CD4-positive, alpha-beta T cell treated with Interleukin-4 for 1 hour (primary cell): Measurements from ENCODE around the gene TIAM1.
A peak's percentile ranks its signal among the peaks of the same experiment; 100 is the strongest.
"Not testable (repeated sequence)": the region's sequence is repeated elsewhere in the genome, so short reads cannot be mapped to it uniquely, and the experiment has no call there.

Experiments used
- DNase-seq, 2 donors: peaks; one replicate each; pipeline ENCODE4 v3.0.0-alpha.2; 2020 to 2022

The TIAM1 gene

DNA sequence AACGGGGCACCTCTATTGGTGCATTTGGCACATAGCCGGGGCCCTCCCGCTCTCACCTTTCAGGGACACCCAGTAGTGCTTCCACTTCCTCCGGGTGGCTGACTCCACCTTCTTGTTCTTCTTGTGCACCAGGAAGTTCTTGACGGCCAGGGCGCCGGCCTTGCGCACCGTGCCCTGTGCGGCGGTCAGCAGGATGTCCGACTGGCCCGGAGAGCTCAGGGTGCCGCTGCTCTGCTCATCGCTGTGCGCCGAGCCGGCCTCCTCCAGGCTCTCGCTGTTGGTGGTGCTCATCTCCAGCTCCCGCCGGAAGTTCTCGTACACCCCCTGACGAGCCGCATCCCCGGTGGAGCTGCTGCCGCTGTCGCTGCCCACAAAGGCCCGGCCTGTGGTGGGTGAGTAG, 92.4 kb downstream of the TIAM1 start:
- DNase-seq: no peak

DNA sequence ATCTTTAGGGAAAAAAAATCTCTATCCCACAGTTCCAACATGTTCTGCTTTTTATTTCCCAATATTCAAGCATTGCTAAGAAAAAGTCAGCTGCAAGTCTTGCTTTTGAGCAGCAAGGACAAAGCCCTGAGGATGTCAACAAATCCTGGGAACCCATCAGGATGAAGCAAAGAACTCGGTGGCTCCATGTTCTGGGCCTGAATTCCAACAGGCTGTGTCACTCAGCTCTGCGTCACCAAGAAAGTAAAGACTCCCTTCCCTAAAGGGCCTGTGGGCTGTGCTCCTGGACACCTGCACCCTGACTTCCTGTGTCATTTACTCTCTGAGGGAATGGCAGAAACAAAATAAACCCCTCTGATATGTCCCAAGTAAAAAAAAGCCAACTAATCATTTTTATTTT, 95.5 kb downstream of the TIAM1 start:
- DNase-seq: no peak

DNA sequence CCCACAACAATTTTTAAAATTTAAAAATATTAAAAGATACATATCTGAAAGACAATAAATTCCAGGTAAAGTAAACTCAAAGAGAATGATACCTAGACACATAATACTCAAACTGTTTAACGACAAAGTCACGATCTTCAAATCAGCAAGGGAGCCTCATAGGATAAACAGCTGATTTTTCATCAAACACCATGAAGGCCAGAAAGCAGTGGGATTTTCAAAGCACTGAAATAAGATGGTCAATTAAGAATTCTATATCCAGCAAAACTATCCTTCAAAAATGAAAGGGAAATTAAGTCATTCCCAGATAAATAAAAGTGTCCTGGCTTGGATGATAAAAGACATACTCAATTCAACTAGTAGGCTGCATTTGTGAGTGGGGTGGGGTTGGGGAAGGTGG, 100.5 kb downstream of the TIAM1 start:
- no peak for DNase-seq

DNA sequence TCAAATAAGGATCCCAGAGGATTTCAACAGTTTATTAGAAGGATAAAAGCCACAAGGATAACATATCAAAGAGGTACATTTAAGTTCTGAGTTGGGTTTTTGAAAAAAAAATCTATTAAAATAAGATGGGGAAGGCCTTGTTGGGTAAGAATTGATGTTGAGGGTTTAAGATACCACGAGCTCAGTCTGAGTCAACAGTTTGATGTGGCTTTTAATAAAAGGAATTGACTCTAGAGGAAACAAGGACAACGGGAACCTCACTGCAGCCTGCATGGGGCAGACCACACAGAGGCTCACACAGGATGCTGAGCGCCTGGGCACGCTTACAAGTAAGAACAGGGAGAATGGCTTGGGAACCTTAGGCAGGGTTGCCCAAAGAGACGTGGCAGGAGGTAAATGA, 107.5 kb downstream of the TIAM1 start:
- peak in 1 of 2 donors; percentile 1 for DNase-seq

DNA sequence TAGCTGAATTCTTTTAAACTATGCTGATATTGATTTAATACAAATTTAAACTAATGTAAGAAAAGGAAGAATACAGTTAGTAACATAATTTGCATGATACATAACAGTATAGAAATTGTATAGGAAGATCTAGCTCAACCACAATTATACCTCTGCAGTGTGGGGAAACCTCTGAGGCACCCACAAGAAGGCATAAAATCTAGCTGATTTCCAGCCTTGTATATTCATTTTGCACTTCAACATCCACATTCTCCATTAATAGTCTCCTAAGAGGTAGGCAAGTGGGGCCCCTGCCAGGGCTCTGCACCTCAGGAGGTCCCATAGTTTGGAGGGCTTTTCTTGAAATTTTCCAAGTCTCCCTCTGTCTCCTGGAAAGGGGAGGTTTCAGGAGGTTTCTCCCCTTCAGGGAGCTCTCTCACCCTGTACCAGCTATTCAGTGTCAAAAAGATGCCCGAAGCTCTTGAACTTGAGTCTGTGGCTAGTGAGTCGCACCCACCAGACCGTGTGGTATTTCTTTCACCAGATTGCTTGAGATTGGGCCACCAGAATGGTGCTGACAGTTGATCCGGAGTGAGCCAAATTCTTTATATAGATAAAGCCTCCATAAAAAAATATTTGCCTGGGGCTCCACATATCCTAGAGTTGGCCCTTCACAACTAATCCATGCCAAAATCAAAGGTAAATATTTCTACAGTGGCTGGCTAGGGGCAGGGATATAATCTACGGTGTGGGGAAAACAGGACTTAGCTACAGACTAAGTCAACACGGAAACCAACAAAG, 108.2 kb downstream of the TIAM1 start:
- no peak for DNase-seq

DNA sequence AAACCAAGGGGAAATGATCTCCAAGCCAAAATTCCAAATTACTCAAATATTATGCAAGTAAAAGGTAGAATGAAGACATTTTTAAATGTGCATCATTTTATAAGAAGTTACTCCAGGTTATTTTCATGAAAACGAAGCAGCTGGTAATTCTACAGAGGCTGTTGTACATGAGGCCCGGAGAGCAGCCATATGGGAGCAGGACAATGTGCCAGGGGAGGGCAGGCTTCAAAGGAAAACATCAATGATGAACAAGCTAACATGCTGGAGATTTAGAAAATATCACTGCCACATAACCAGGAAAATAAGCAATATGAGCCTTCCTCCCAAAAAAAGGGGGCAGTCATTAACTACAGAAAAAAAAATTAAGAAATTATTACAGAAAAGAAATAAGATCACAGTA, 109.1 kb downstream of the TIAM1 start:
- DNase-seq: no peak

DNA sequence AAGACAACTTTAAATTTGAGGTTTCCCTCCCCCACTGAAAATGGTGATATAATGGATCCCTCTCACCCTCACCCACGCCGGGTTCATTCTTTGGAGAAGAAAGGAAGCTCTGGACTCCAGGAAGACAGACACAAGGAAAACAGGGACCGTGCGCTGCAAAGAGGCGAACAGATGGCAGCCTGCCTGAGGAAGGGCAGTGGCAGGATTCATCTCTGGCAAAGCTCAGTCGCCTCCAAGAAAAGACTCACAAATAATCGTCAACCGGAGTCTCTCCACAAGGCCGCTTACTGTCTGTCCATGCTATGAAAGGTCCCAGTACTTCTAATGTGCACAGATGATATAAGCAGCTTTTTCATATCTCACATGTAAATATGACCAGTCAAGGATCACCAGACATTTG, 110.3 kb downstream of the TIAM1 start:
- no peak for DNase-seq

DNA sequence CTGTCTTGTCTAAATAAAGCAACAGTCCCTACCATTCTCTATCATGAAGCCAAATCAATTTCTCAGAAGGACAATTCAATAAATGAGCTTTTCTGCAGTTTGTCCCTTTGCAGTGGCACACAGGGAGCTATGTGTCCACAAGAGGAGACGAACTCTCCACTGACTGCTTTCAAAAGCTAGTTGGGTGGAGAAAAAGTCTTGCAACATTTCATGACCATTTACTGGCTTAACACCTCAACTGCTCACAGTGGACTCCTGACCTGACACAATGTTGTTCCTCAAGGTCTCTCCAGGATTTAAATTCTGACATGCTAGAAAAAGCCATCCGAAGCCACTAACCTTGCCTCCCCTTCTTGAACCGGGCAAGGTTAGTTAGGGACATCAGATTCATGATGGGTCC, 111.7 kb downstream of the TIAM1 start:
- no peak for DNase-seq

DNA sequence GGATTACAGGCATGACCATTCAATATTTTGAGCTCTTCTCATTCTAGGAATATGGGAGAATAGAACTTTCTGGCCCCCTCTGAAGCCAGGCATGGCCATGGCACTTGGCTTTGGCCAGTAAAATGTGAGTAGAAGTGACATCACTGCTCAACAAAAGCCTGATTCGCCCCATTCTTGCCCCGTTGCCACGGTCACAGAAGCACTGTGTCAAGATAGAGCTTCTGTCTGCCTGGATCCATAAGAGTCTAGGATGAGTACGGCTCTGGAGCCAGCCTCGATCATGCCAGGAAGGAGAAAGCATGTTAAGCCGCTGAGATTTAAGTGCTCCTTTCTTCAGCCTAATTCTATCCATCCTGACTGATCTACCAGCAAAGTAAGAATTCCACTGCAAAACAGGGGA, 113.1 kb downstream of the TIAM1 start:
- DNase-seq: no peak

DNA sequence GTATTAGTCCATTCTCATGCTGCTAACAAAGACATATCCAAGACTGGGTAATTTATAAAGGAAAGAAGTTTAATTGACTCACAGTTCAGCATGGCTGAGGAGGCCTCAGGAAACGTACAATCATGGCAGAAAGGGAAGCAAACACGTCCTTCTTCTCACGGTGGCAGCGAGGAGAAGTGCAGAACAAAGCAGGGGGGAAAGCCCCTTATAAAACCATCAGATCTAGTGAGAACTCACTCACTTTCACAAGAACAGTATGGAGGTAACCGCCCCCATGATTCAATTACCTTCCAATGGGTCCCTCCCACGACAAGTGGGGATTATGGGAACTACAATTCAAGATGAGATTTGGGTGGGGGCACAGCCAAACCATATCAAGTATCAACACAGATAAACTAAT, 115.3 kb downstream of the TIAM1 start:
- DNase-seq: not testable (repeated sequence)

DNA sequence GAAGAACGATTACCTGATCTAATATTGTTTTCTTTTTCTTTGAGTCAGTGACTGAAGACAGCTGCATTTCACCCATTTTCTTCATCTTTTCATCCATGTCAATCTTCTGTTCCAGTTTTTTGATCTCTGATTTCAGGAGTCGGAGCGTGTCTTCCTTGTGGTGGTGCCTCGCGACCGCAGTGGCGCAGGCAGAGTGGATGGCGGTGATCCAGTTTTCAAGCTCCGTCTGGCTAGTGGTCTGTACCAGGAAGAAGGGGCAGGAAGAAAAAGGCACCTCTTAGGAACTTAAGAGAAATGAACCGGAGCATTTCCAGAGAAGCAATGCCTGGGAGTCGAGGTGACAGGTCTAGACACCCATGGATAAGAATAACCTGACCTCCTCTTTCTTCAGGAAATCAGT, 118.3 kb downstream of the TIAM1 start:
- no peak for DNase-seq

DNA sequence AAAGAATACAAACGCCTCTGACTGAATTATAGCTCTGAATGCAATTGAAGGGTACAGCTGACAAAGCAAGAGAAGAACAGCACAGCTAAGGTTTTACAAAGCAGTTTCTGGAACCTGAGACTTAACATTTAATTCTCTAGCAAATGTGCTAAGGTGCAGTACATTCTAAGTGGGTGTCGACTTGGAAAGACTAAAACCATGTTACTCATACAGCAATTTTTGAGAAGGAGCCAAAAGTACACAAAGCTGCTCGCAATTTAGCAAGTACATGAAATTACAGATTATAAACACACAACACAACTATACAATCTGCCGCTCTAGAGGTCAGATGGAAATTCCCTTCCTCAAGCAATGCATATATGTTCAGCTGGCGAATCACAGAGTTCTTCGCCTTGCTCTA, 121.9 kb downstream of the TIAM1 start:
- DNase-seq: no peak

DNA sequence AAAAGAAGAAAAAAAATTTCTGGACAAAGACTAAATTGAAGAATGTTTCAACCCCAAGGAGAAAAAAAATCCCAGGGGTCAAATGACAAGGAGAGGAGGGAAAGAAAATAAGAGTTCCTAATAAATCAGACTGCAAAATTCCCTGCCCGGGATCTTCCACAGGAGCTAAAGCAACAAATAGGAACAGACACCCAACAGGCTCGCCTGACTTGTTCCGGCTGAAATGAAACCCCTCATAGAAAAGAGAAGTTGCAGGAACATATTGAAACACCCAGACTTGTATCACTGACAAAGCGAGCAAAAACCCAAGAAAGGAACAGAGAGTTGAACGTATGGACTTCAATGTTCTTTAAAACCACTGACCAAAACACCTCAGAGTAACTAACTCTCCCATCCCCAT, 123.0 kb downstream of the TIAM1 start:
- DNase-seq: no peak

DNA sequence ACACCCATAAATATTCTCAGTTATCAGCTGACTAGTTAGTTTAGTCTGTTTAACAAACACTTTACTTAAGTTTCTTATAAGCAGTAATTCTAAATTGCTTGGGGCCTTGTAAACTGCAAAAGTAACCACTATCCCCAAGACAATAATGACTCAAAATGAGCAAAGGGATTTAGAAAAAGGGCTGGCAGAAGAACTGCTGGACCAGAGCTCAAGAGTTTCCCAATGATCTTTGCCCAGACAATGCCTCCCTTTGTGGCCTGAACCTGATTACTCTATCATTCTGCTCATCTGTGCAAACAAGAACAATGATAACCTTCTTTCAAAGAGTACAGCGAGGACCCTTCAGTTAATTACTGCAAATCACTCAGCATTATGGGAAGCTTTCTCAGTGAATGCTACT, 123.5 kb downstream of the TIAM1 start:
- DNase-seq: no peak

DNA sequence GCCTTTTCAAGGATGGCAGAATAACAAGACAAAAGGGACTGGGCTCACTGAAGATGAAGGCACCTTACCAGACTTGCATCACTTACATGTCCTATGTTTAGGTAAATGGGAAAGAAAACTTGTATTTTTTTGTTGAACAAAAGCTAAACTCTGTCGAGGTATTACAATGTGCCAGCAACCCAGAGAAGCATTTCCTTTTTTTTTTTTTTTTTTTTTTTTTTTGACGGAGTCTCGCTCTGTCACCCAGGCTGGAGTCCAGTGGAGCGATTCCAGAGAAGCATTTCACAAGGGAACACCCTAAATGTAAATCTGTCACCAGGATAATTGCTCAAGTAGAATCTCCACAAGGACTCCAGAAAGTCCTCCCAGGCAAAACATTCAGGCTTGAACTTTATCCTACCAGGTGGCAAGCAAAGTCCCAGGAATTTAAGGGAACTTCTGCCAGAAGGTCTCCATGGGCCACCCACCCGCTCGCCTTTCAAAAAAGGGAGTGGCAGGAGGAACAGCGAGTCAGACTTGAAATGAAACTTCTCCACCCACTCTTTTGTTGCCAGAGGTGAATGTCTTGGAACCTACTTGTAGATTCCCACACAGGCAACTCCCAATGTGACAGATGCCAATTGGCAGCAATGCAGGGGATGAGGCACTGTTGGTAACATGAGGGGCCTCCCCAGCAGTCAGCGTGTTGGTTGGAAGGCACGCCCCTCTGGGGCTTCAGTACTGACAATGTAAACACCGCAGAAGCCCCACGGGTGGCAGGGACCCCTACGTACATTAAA, 125.0 kb downstream of the TIAM1 start:
- DNase-seq: no peak

DNA sequence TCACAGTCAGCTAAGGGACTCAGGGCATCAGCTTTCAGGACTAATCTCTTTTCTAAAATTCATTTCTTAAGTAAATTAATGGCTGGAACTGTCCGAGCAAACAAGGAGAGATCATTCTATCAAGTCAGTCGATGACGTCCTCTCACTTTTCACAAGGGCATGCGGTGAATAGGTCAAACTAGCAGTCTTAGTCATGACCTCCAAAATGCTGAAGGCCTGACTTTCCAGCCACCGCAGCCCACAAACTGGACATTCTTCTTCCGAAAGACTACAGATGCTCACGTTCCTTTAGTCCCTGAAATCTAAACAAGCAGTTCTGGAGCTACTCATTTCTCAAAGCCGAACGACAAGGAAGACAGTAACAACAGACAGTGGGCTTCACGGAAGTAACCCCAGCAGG, 127.9 kb downstream of the TIAM1 start:
- DNase-seq: no peak

DNA sequence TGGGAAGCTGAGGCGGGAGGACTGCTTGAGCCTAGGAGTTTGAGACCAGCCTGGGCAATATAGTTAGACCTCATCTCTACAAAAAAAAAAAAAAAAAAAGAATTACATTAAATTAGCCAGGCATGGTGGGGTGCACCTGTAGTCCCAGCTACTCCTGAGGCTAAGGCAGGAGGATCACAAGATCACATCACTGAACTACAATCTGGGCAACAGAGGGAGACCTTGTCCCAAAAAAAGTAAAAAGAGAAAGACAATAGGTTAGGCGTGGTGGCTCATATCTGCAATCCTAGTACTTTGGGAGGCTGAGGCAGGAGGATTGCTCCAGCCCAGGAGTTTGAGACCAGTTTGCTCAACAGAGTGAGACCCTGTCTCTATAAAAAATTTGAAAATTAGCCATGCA, 130.3 kb downstream of the TIAM1 start:
- peak in 1 of 2 donors; percentile 31 for DNase-seq

DNA sequence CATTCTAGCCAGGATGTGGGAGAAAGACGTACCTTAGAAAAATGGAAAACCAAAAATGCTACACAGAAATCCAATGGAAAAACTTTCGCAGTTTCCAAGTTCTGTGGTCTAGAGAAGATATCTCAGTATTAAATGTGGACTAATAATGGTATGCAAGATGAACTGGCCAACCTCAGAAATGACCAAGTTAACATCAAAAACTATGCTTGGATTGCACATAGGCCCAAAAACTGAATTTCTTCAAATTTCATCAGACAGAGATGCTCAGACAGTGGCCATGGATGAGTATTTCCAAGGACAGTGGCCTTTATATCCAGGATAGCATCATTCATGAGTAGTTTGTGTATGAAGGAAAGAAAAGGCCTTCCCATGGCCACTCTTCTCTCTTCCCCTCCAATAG, 132.2 kb downstream of the TIAM1 start:
- DNase-seq: no peak

DNA sequence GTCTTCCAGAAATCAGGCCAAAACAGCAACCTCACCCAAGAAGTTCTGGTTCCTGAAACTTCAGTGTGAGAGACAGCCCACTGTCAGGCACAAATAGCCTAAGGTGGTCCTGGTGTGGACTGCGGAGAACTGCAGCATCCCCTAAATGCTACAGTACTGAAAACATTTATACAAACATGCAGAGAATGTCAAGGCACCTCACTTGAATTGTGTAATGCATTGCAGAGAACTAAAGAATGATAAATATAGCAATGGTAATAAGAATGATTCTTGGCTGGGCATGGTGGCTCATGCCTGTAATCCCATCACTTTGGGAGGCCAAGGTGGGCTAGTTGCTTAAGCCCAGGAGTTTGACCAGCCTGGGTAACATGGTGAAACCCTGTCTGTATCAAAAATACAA, 138.6 kb downstream of the TIAM1 start:
- DNase-seq: no peak

DNA sequence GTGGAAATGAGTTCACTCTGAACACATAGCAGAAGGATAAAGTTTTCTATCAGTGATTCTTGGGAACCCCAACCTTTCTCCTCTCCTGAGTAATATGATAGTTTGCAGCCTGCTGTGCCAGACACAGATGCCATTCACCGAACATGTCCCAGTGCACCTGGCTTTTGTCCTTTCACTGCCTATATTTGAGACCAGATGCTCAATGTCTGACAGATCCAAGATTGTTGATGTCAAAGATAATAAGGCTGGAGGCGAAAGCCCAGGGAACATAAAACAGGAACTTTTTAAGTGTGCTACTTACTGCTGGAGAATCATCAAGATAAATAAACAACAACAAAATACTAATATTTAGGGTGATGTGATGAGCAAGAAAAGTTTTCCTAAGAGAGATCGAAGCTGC, 139.3 kb downstream of the TIAM1 start:
- DNase-seq: no peak

DNA sequence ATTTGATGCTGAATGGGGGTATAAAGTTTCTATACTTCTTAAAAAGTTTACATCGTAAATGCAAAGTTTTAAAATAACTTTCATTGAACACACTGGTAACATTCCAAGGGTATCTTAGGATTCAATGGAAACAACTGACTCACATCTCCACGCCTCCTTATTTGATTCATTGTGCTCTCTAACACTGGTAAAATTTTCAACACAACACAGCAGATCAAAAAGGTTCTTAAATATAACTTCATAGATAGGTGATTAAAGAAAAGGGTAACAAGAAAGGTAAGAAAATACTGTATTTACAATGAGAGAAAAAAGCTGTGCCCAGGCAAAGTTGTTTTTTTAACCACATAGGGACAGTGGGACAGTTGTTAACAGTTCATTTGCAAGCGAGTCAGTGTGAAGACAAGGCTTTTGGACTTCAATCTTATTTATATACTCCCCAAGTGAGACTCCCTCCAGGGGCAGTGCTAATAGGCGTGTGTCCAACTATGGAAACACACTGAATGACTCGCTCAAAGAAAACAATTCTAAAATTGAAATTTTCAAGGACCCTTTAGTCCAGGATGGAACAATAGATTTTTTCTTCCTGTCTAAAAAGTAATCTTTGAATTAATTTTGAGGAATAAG, 140.5 kb downstream of the TIAM1 start:
- no peak for DNase-seq

DNA sequence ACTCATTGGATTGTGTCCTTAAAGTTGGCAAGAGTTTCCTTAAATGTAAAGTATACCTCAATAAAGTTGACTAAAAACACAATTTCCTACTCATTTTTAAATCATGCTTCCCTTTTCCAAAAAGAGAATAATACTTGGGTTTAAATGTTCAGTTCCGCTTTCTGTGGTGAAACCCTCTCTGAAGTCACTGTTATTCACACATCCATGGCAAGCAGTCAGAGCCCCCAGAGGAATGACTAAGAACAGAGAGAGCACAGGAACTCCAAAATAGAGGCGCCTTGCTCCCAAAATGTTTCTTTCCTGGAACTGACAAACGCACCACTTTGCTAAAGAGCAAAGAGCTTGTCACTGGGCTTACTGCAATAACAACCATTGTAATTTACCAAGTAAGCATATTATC, 142.5 kb downstream of the TIAM1 start:
- peak in 1 of 2 donors; percentile 34 for DNase-seq

DNA sequence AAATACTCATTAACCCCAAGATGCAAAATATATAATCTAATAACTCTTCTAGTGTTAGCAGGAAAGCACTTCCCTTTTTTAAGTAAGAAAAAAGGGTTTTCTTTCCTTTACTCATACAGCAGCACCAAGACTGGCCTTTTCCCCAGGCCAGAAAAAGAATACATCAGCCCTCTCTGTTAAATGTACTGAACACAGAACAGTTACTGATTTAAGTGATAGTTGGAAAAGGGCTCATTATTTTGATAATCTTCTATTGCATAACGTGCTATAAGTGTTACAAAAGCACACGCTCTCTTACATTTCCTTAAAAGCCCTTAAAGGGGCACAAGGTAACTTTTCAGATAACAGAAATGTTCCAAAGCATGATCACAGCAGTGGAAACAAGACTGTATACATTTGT, 142.9 kb downstream of the TIAM1 start:
- no peak for DNase-seq

DNA sequence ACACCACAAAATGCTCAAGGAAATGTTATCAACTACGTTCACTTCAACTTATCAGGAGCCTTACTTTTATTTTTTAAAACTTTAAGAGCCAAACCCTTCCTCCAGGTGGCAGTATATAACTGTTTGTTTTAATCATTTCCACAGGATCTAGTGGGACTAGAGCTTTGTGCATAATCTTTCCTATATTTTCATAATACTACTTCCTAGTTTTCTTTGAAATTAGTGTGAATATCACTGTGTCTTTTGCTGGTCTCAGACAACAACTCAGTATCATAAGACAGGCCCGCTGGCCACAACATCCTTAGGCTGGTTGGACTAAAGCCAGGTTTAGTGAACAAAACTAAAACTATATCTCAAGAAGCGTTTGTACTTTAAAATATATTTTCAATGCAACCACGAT, 145.5 kb downstream of the TIAM1 start:
- DNase-seq: peak in 1 of 2 donors; percentile 67
